OCI-LY3 (cell line): ENCODE measurements around the gene GALNT2.

Source experiments
- H2AFZ ChIP-seq: fragments of 200-600, 300-600 bp; shearing (Covaris generic); 2 replicates; pipeline ENCODE4 v1.6.0; 2014; ENCODE audit warnings: antibody characterized with exemption, low read depth, low read length
- H3K27ac ChIP-seq: fragments of 200-600, 300-600 bp; sonication (generic); 2 replicates; pipeline ENCODE4 v1.5.1; 2014; ENCODE audit warnings: mild to moderate bottlenecking, low read length, moderate library complexity, mixed read lengths
- H3K27me3 ChIP-seq: fragments of 200-600, 300-600 bp; sonication (generic); 2 replicates; pipeline ENCODE4 v1.6.1; 2014; ENCODE audit warnings: low read depth, low read length, mixed read lengths
- H3K36me3 ChIP-seq: fragments of 200-600, 300-600 bp; sonication (generic); replicated peaks from 2 replicates; pipeline ENCODE3; 2014; ENCODE audit warnings: low read depth, low read length, mixed read lengths
- H3K4me1 ChIP-seq: fragments of 300-600, 200-600 bp; sonication (generic); 2 replicates; pipeline ENCODE4 v1.6.1; 2014; ENCODE audit warnings: low read length, mixed read lengths
- H3K4me2 ChIP-seq: fragments of 200-600, 300-600 bp; sonication (generic); 2 replicates; pipeline ENCODE4 v1.6.1; 2014; ENCODE audit warnings: low read length, mixed read lengths
- H3K4me3 ChIP-seq: fragments of 300-600, 200-600 bp; sonication (generic); 2 replicates; pipeline ENCODE4 v1.5.1; 2014; ENCODE audit warnings: antibody characterized with exemption, mild to moderate bottlenecking, low read length, moderate library complexity
- H3K79me2 ChIP-seq: fragments of 300-600, 200-600 bp; shearing (Covaris generic); 2 replicates; pipeline ENCODE4 v1.6.1; 2014; ENCODE audit warnings: mild to moderate bottlenecking, low read length, mixed read lengths
- H3K9ac ChIP-seq: fragments of 300-600, 200-600 bp; shearing (Covaris generic); 2 replicates; pipeline ENCODE4 v1.6.0; 2014; ENCODE audit warnings: mild to moderate bottlenecking, low read length, moderate library complexity
- H3K9me3 ChIP-seq: fragments of 200-600, 300-600 bp; shearing (Covaris generic); 2 replicates; pipeline ENCODE4 v1.6.1; 2014; ENCODE audit warnings: low read length, mixed read lengths; ENCODE audit not compliant: insufficient read depth
- H4K20me1 ChIP-seq: fragments of 200-600, 300-600 bp; sonication (generic); 2 replicates; pipeline ENCODE4 v1.6.1; 2016; ENCODE audit warnings: low read length, mixed read lengths; ENCODE audit not compliant: insufficient read depth
- CTCF ChIP-seq: fragments of 200-600, 300-600 bp; sonication (generic); IDR thresholded peaks from 2 replicates; pipeline ENCODE4 v1.5.1; 2014; ENCODE audit warnings: antibody characterized with exemption, low read length, low read depth
- EZH2phosphoT487 ChIP-seq: fragments of 200-600 bp; shearing (Covaris generic); IDR thresholded peaks from 2 replicates; pipeline ENCODE4 v1.6.1; 2018; ENCODE audit warnings: antibody characterized with exemption, mixed run types, low read depth

The GALNT2 gene

DNA sequence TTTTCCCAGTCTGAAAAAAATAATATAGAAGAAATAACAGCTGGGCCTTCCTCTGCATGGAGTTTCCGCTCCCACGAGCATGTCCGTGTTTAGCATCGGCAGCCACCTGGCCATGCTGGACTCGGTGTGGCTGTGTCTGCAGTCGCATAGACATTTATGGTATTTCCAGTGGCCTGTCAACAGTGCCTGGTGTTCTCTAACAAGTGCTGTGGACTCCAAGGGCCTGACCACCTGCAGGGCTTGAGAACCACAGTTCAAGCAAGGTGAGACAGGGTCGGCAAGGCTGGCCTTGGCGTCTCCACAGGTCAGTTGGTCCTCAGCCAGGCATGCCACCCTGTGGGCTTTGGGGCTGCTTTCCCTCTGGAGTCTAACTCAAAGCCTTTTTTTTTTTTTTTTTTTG is 234.3 kb downstream of the GALNT2 start:
- Histone ChIP-seq H3K9ac (no peak overlapping the region), H3K4me3 (no peak overlapping the region), H3K36me3 (no peaks in the 10 kb centered on the region), H2AFZ (0 out of 2 replicates have a peak overlapping the region, but pooled peaks have one; percentile 60), H3K79me2 (no peaks in the 10 kb centered on the region), H4K20me1 (no peaks in the 10 kb centered on the region), H3K27ac (no peak overlapping the region), H3K4me1 (peaks cover 27% of the 10 kb centered on the region), H3K4me2 (peak overlapping the region; percentile 59), H3K27me3 (no peaks in the 10 kb centered on the region), H3K9me3 (no peaks in the 10 kb centered on the region)
- TF ChIP-seq CTCF (no peak), EZH2phosphoT487 (no peak)

DNA sequence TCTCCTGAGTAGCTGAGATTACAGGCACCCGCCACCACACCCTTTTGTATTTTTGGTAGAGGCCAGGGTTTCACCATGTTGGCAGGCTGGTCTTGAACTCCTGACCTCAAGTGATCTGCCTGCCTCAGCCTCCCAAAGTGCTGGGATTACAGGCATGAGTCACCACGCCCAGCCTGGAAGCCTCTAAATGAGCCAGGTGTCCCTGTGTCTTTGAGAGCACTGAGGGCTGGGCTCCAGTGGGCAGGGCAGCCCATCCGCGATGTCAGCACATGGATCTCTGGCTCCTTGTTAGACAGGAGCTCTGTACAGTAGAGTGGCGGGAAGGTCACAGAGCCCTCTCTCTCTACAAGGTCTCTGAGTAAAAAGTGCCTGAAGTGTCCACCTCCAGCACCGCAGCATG is 234.8 kb downstream of the GALNT2 start:
- no peaks in the 10 kb centered on the region for H4K20me1 ChIP-seq
- no peak for TF ChIP-seq EZH2phosphoT487
- no peak for TF ChIP-seq CTCF
- H3K9me3 ChIP-seq, result no peaks in the 10 kb centered on the region
- H3K4me2 ChIP-seq, result no peak overlapping the region
- H3K27ac ChIP-seq, result no peak overlapping the region
- H3K27me3 ChIP-seq, result no peaks in the 10 kb centered on the region
- no peak overlapping the region for H3K9ac ChIP-seq
- H3K4me3 ChIP-seq, result no peak overlapping the region
- no peaks in the 10 kb centered on the region for H3K36me3 ChIP-seq
- no peaks in the 10 kb centered on the region for H3K79me2 ChIP-seq
- H3K4me1 ChIP-seq, result peaks cover 30% of the 10 kb centered on the region
- no peak overlapping the region for H2AFZ ChIP-seq

GRCh38 chr1:230303069-230303468 is 236.0 kb downstream of the GALNT2 start:
- Histone ChIP-seq H3K9me3 (no peaks in the 10 kb centered on the region), H3K36me3 (no peaks in the 10 kb centered on the region), H3K27me3 (no peaks in the 10 kb centered on the region), H3K9ac (no peak overlapping the region), H3K79me2 (no peaks in the 10 kb centered on the region), H3K4me3 (no peak overlapping the region), H2AFZ (no peak overlapping the region), H3K4me1 (peaks cover 39% of the 10 kb centered on the region), H4K20me1 (no peaks in the 10 kb centered on the region), H3K27ac (no peak overlapping the region), H3K4me2 (no peak overlapping the region)
- TF ChIP-seq CTCF, result 0 out of 2 replicates have a peak, but pooled peaks have one; percentile 11
- TF ChIP-seq EZH2phosphoT487, result no peak

- Histone ChIP-seq H3K36me3 (no peaks in the 10 kb centered on the region), H3K4me2 (no peak overlapping the region), H3K9me3 (no peaks in the 10 kb centered on the region), H3K4me1 (peaks cover 39% of the 10 kb centered on the region), H3K27me3 (no peaks in the 10 kb centered on the region), H2AFZ (no peak overlapping the region), H3K79me2 (no peaks in the 10 kb centered on the region), H3K27ac (no peak overlapping the region), H3K4me3 (no peak overlapping the region), H3K9ac (no peak overlapping the region), H4K20me1 (no peaks in the 10 kb centered on the region)
- no peak for TF ChIP-seq EZH2phosphoT487
- TF ChIP-seq CTCF, result no peak
Observed at GRCh38 chr1:230303822-230304221, 236.8 kb downstream of the GALNT2 start.
